ENCODE measurements around the gene NFIB. TPM values are rescaled to one million over a fixed set of nuclear protein-coding genes. Genes with fewer than 3 reads are reported as not detected.

NFIB gene
- total RNA-seq, 2 donors from 2014 or later = 74.4 to 80.1 TPM

DNA sequence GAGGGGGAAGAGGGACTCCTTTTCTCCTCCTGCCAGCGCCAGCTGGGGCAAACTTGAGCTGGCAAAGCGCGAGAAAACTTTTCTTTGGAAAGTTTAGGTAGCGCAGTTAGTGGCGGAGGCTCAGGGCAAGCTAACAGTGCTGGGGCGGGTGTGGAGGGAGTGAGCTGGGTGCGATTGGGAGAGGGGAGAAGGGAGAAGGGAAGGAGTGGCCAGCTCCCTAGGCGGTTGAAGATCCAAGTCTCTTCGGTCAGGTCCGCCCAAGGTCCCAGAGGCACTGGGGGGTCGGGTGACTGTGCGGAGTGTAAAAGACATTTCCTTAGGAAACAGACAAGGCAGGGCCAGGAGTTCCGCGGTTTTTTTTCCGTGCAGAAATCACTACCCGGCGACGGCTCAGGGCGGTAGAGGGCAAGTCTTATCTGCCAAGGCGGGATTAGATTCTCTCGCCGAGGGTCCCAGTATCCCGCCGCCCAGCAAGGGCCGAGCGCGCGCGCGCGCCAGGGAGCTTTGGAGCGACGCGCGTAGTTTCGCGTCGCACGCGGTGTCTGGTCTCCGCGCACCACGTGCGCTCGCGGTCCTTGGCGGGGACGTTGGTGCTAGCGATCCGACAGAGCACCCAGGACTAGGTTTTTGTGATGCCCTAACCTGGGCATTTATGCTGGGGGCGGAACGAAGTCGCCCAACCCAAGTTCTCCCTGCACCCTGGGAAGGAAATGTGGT lies 33.6 kb upstream of the NFIB start:
- peaks cover 0 to 67% of the 10 kb centered on the region in 2 donors for H3K4me1 ChIP-seq
- H3K4me3 ChIP-seq = peak overlapping the region; percentile 49 to 60
- TF ChIP-seq CTCF (IDR thresholded peaks at IDR 0.05) = no peak
- H3K27me3 ChIP-seq = no peaks in the 10 kb centered on the region
- H3K36me3 ChIP-seq = no peaks in the 10 kb centered on the region
- H3K9me3 ChIP-seq = no peaks in the 10 kb centered on the region
- peak overlapping the region; percentile 92 to 93 for H3K27ac ChIP-seq
- DNase-seq (ENCODE audit: low spot score) = no peak

DNA sequence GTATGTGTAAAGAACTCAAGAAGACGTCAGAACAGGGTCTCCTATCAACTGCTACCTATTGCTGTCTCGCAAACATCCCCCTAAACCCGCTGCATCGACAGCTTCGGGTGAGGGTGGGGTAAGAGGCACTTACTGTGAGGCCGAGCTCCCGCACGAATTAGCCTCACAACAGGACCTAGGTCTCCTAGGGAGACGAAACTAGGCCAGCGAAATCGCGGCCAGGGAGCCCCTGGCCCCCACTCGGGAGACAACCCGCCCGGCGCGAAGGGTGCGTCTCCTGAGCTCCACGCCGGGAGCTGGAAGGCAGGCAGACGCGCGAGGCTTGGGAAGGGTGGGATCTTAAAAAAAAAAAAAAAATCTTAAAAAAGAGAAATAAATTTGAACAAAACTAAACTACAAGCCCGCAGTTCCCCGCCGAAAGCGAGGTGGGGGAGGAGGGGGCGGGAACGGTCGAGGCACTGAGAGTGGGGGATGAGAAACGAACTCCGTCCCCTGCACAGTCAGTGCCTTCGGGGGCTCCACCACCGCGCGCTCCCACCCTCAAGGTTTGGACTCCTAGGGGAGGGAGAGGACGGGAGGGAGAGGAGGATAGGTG lies 33.0 kb upstream of the NFIB start:
- Histone ChIP-seq H3K36me3 (no peaks in the 10 kb centered on the region), H3K27me3 (no peaks in the 10 kb centered on the region), H3K27ac (peak overlapping the region; percentile 92 to 93), H3K9me3 (no peaks in the 10 kb centered on the region), H3K4me3 (peak overlapping the region; percentile 49 to 60), H3K4me1 (peaks cover 0 to 62% of the 10 kb centered on the region in 2 donors)
- no peak for DNase-seq (ENCODE audit: low spot score)
- no peak for TF ChIP-seq CTCF (IDR thresholded peaks at IDR 0.05)

- Histone ChIP-seq H3K9me3 (no peaks in the 10 kb centered on the region), H3K4me3 (peak overlapping the region; percentile 49 to 60), H3K36me3 (no peaks in the 10 kb centered on the region), H3K4me1 (peaks cover 0 to 59% of the 10 kb centered on the region in 2 donors), H3K27ac (peak overlapping the region; percentile 92 to 93), H3K27me3 (no peaks in the 10 kb centered on the region)
- peak; percentile 83 for DNase-seq (ENCODE audit: low spot score)
- TF ChIP-seq CTCF (IDR thresholded peaks at IDR 0.05) = no peak
Measured at GRCh38 chr9:14346231-14346791, 32.4 kb upstream of the NFIB start.

- no peak for DNase-seq (ENCODE audit: low spot score)
- no peaks in the 10 kb centered on the region for H3K27me3 ChIP-seq
- peaks cover 0 to 59% of the 10 kb centered on the region in 2 donors for H3K4me1 ChIP-seq
Measured at GRCh38 chr9:14345354-14346230, 31.7 kb upstream of the NFIB start.

More at GRCh38 chr9:14345354-14346230, 31.7 kb upstream of the NFIB start:
- no peak for TF ChIP-seq CTCF (IDR thresholded peaks at IDR 0.05)
- H3K27ac ChIP-seq = peak overlapping the region; percentile 92 to 93
- no peaks in the 10 kb centered on the region for H3K9me3 ChIP-seq
- no peaks in the 10 kb centered on the region for H3K36me3 ChIP-seq
- peak overlapping the region; percentile 49 to 60 for H3K4me3 ChIP-seq
